ENCODE results near the gene AMOTL2. TPM values are rescaled to one million over a fixed set of nuclear protein-coding genes. Genes with fewer than 3 reads are reported as not detected.
A peak's percentile ranks its signal among the peaks of the same experiment; 100 is the strongest.

Gene AMOTL2
- total RNA-seq, 4 donors from 2014 or later = 20.3 to 72.8 (median 31.6) TPM

- H3K27ac ChIP-seq = no peak overlapping the region
- H3K36me3 ChIP-seq = peaks cover 0 to 78% (median 0%) of the 10 kb centered on the region in 3 donors
- TF ChIP-seq POLR2A (IDR thresholded peaks at IDR 0.05) (no peak), CTCF (IDR thresholded peaks at IDR 0.05) (no peak)
- H3K9me3 ChIP-seq = no peaks in the 10 kb centered on the region
- peak in 2 of 3 donors; percentile 41 to 47 for DNase-seq
- peaks cover 0 to 44% (median 7%) of the 10 kb centered on the region in 4 donors for H3K4me1 ChIP-seq
- H3K4me3 ChIP-seq = no peak overlapping the region
- no peaks in the 10 kb centered on the region for H3K27me3 ChIP-seq
These were observed 12.9 kb downstream of the AMOTL2 start for GRCh38 chr3:134361162-134361835.

- peak overlapping the region in 3 of 4 donors; percentile 6 to 75 (median 38) for H3K27ac ChIP-seq
- peaks cover 0 to 75% (median 0%) of the 10 kb centered on the region in 3 donors for H3K36me3 ChIP-seq
- no peak for TF ChIP-seq POLR2A (IDR thresholded peaks at IDR 0.05)
- TF ChIP-seq CTCF (IDR thresholded peaks at IDR 0.05) = no peak
- no peak overlapping the region for H3K4me3 ChIP-seq
- peaks cover 0 to 31% (median 6%) of the 10 kb centered on the region in 4 donors for H3K4me1 ChIP-seq
- H3K9me3 ChIP-seq = no peaks in the 10 kb centered on the region
- no peaks in the 10 kb centered on the region for H3K27me3 ChIP-seq
- peak in 2 of 3 donors; percentile 44 to 46 for DNase-seq
These were observed 14.2 kb downstream of the AMOTL2 start for GRCh38 chr3:134360046-134360445.

GRCh38 chr3:134359121-134360010 is 14.9 kb downstream of the AMOTL2 start:
- H3K9me3 ChIP-seq = no peaks in the 10 kb centered on the region
- no peak overlapping the region for H3K4me3 ChIP-seq
- no peaks in the 10 kb centered on the region for H3K27me3 ChIP-seq
- TF ChIP-seq POLR2A (IDR thresholded peaks at IDR 0.05) (no peak), CTCF (IDR thresholded peaks at IDR 0.05) (no peak)
- peak in 1 of 3 donors; percentile 43 for DNase-seq
- H3K36me3 ChIP-seq = peaks cover 0 to 82% (median 0%) of the 10 kb centered on the region in 3 donors
- peaks cover 0 to 27% (median 3%) of the 10 kb centered on the region in 4 donors for H3K4me1 ChIP-seq
- H3K27ac ChIP-seq = peak overlapping the region in 3 of 4 donors; percentile 6 to 75 (median 38)

GRCh38 chr3:134357914-134358811 is 16.1 kb downstream of the AMOTL2 start:
- DNase-seq = peak in 2 of 3 donors; percentile 46 to 56
- peaks cover 0 to 82% (median 0%) of the 10 kb centered on the region in 3 donors for H3K36me3 ChIP-seq
- no peaks in the 10 kb centered on the region for H3K27me3 ChIP-seq
- H3K4me1 ChIP-seq = peaks cover 0 to 28% (median 0%) of the 10 kb centered on the region in 4 donors
- no peak overlapping the region for H3K4me3 ChIP-seq
- peak overlapping the region; percentile 45 to 75 (median 61) for H3K27ac ChIP-seq
- no peaks in the 10 kb centered on the region for H3K9me3 ChIP-seq
- TF ChIP-seq POLR2A (IDR thresholded peaks at IDR 0.05) (no peak), CTCF (IDR thresholded peaks at IDR 0.05) (peak in 3 of 6 experiments; percentile 22 to 33 (median 23))

All from Peyer's patch (tissue), 4 donors.